ENCODE data around the gene KRT81.

GRCh38 chr12:52263761-52264434 lies 27.4 kb downstream of the KRT81 start:
- TF ChIP-seq, protein P1, sequence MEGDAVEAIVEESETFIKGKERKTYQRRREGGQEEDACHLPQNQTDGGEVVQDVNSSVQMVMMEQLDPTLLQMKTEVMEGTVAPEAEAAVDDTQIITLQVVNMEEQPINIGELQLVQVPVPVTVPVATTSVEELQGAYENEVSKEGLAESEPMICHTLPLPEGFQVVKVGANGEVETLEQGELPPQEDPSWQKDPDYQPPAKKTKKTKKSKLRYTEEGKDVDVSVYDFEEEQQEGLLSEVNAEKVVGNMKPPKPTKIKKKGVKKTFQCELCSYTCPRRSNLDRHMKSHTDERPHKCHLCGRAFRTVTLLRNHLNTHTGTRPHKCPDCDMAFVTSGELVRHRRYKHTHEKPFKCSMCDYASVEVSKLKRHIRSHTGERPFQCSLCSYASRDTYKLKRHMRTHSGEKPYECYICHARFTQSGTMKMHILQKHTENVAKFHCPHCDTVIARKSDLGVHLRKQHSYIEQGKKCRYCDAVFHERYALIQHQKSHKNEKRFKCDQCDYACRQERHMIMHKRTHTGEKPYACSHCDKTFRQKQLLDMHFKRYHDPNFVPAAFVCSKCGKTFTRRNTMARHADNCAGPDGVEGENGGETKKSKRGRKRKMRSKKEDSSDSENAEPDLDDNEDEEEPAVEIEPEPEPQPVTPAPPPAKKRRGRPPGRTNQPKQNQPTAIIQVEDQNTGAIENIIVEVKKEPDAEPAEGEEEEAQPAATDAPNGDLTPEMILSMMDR (IDR thresholded peaks at IDR 0.05 in 4 of 5, conservative IDR thresholded peaks at IDR 0.05 in 1 of 5): no peak
- no peak for TF ChIP-seq POLR2A (IDR thresholded peaks at IDR 0.05)
